Lung microvascular endothelial cell (primary cell): ENCODE data around the gene WIPI1. TPM values are rescaled to one million over a fixed set of nuclear protein-coding genes. Genes with fewer than 3 reads are reported as not detected.

Experiments used
- DNase-seq, 2 donors: peaks; one replicate each; pipeline versions ENCODE4 v3.0.0 to v3.0.0-alpha.2; 2010; ENCODE audit warnings: low read depth in 2 of 2
- total RNA-seq: library from RNA; depleted of rRNA; stranded (reverse); fragments of >200 nt; gene quantifications from 2 replicates; pipeline ENCODE4 v1.2.1, GENCODE V29; 2014

Gene WIPI1
- total RNA-seq, 1 donor from 2014 or later = 96.8 TPM

DNA sequence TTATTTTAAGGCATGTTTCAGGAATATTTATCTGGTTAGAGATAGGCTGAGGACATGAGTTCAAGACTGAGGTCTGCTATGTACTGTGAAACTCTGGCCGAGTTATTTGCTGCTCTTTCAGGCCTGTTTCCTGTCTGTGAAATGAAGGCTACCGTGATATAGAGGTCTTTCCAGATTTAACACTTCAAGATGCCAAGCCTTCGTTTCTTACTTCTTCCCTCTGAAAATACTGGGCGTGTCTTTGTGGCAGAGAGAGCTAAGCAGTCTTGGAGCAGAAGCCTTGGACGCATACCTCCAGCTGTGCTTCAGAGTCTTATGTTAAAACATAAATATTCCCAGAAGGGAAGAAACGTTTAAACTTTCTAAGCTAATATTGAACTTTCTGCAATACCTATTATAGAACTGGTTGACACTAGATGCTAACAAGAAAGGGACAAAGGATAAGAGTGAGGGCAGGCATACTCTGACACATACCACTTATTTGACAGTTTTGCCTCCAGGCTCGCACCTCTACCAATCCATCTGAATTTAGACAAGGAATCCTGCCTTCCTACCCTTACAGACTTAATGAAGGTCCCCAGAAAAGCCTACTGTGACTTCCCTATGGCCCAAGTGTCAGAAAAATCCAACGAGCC, 17.5 kb downstream of the WIPI1 start:
- DNase-seq = no peak

DNA sequence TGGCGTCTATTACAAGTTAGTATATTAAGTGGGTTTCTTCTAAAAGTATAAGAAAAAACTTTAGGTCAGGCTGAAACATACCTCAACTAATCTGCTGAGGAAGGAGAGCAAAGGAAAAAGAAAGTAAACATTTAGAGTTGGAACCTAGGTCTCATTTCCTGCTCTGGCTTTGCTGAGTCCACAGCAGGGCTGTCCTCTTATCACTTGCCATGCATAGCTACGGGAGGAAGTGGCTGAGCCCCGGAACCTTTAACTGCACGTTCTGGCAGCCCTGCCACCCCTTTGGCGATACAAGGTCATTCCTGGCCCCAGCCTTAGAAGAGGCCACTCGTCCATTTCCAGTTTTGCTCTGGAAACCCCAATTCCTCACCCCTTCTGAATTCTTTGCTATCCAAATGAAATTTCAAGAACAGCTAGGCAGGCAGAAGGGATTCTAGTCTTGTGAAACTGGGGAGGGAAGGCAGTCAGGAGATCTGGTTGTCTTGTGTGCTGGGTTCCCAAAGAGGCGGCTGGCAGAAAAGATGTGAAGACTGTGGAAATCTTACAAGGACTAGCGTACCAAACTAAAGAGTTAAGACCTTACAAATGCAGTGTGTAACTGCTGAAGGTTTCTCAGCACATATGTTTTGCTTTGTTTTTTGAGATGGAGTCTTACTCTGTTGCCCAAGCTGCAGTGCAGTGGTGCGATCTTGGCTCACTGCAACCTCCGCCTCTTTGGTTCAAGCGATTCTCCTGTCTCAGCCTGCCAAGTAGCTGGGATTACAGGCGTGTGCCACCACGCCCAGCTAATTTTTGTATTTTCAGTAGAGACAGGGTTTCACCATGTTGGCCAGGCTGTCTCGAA, 19.1 kb downstream of the WIPI1 start:
- peak; percentile 60 to 72 for DNase-seq

DNA sequence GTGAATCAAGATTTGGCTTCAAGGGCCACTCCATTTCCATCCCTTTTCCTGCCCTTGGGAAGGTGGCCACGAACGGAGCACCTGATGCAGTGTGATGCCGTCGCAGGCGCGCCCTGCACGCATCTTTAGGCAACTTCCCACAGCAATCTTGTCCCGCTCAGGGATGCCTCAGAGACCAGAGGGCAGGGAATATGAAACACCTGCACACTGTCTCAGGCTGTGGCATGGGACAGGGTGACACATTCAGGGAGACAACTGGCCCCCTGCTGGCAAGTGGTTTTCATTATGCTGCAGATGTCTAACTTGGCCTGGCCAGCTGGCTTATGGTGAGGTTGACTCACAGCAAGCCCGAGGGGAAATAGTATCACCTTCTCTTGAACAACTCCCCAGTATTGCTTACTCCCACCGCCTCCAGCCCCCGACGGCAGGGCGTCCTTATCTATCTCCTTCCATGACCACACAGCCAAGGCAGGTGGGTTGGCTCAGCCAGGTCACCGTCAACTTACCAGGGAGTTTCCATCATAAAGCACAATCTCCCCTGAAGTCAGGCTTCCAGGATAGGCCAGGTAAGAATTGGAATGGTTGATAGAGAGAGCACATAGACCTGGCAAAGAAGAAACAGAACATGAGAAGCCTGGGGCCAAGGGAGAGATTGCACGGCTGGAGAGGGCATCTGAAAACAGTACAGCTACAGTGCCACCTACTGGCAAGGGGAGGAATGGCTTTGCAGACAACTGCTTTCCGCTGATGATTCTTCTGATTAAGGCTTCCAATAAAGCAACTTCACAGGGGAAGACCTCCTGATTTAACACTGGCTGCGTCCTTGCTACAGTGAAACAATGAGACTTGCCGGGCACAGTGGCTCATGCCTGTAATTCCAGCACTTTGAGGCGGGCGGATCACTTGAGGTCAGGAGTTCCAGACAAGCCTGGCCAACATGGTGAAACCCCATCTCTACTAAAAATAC, 21.1 kb downstream of the WIPI1 start:
- DNase-seq = peak; percentile 85 to 86

DNA sequence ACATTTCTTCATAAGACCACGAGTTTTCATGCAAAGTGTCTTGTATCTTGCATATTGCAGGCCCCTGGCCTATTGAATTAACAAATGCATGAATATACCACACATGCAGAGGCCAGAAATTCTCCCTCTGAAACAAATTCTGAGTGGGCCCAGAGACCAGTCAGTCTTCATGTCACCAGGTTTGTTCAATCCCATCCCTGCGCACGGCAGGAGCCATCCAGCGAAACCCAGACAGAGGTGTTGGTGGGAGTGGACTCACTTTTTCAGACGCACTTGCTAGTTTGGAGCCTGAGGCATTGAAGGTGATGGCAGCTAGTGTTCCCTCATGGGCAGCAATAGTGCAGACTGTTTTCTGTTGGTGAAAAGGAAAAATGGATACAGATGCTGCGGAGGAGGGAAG, 21.9 kb downstream of the WIPI1 start:
- no peak for DNase-seq

DNA sequence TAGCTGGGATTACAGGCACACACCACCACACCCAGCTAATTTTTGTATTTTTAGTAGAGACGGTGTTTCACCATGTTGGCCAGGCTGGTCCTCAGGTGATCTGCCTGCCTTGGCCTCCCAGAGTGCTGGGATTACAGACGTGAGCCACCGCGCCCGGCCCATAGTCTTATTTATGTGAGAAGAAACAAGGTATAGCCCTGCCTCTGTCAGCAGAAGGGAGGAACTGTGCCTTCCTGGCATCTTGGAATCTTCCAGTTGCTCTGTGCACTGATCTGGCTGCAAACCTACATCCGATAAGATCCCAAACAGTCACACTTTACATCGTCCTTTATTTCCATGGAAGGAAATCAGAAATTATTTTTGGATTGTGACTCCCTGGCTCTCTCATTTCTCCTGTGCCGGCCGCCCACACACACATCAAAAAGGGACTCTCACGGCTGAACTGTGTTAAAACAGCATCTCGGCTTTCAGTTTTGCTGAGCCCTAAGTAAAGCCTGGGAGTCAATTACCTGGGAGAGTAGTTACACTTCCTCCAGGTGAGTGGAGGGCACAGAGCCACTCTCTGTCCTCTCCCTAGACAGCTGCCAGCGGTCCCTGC, 23.3 kb downstream of the WIPI1 start:
- DNase-seq = no peak

DNA sequence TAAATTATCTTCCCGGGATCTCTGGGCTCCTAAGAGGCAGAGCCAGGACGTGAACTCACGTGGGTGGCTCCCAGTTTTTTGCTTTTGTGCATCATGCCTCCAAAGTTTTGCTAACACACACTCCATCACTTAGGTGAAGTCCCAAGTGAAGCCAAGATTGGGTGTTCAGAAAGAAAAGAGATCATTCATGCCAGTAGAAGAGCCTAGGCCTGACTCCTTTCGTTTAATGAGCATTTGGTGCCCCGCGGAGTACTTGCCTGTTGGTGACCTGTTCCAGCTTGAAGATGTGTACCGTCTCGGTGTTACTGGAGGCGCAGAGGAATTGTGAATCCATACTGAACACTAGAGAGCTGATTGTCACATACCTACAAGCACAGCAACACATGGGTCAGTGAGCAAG, 24.1 kb downstream of the WIPI1 start:
- no peak for DNase-seq

DNA sequence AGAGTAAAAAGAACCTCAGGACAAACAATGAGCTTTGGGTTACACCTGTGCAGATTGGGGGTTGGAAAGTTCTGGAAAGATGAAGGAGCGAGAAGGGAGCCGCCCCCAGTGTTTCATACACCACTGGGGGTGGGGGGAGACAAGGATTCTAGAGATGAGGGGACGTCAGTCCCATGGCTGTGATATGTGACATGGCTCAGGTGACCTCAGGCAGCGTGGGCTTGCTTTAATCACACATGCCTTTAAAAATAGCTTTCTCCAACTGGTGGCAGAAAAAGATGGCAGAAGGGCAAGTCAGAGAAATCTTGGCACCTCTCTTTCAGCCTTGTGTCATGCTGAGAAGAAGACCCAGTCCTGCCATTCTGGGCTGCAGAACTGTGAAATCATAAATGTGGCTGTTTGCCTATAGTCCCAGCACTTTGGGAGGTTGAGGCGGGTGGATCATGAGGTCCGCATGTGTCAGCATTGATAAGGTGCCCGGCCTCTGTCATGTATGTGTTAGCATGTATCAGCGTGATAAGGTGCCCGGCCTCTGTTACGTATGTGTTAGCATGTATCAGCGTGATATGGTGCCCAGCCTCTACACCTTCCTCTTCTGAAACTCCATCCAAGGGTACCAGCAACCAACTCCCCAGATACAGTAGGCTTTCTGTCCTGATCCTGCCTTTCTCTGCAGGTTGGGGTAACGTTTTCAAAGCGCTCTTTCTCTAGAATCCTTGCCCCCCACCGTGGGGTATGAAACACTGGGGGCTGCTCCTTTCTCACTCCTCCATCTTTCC, 25.0 kb downstream of the WIPI1 start:
- no peak for DNase-seq

DNA sequence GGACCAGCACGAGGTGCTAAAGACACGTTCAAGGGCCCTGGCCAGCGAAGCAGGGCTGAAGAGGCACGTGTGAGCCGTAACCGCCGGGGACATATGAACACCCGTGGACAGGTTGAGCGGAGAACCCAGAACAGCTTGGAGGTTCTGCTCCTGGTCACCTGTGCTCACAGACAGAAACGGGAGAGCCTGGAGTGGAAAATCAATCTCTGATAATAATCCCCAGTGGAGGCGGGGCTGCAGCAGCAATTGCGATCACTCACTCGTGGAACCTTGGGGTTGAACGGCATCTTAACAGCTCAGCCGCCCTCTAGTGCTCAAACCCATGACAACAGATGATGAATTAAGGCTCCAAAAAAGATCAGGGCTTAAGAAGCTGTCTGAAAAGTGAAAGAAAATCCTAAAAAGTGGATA, 25.6 kb downstream of the WIPI1 start:
- peak; percentile 46 to 50 for DNase-seq

DNA sequence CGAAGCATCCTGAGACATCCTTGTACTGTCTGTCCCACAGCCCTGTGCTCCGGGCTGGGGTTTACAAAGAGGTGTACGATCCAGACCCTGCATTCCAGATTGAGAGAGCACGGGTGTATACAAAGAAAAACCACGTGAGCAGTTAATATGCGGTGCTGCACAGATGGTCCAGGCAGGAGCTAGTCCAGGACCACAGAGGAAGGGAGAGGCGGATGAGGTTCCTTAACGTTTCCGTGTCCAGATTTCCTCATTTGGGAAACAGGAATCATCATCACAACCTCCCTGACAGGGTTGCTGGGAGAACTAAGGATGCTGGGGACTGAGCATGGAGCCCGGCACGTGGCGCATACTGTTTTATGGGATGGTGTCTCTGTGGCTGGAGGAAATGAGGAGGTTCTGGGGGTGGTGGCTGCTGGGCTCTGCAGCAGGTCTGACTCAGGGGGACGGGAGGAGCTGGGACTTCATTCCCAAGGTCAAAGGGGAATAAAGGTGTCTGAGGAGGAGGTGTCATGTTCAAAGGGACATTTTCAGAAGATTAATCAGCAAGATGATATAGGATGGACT, 26.2 kb downstream of the WIPI1 start:
- DNase-seq = no peak

DNA sequence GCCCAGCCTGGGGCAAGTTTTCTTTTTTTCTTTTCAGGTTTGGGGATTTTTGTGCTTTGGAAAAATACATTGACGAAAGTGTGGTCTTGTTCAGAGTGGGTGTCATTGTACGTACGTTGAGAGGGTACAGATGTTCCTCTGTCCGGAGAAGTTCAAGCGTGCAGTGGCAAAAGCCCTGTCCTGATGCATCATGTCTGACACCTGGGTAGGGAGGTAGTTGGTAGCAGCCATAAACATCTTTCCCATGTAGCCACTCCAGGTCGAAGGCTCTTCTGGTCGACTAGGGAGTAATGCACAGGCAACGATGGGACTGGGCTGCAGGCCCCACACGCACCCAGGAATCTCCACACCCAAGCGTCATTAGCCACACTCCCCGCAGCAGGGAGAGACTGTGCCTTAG, 27.4 kb downstream of the WIPI1 start:
- no peak for DNase-seq

DNA sequence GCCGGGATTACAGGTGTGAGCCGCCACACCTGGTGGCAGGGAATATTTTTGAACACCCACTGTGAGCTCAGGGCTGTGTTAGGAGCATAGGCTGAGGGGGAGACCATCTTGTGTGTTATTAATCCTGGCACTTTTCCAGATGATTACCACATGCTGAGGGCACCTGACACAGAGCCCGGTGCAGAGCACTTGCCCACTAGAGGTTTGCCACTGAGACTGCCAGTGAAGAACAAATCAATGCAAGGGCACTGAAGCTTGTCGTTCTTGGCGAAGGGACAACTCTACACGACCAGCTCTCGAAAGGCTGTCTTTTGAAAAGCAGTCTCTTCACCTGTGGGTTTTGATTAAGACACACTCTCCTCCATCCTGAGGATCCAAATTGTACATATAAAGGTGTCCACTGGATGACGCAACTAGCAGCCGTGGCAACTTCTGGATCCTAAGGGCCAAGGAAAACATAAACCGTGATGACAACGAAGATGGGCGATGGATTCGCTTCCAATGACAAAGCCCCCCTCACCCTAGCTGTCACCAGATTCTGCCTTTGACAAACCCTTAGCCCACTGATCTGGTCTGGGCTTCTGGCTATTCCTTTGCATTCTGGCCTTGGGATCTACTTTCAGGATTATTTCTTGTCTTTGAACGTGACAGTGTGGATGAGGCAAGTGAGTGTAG, 28.7 kb downstream of the WIPI1 start:
- no peak for DNase-seq

DNA sequence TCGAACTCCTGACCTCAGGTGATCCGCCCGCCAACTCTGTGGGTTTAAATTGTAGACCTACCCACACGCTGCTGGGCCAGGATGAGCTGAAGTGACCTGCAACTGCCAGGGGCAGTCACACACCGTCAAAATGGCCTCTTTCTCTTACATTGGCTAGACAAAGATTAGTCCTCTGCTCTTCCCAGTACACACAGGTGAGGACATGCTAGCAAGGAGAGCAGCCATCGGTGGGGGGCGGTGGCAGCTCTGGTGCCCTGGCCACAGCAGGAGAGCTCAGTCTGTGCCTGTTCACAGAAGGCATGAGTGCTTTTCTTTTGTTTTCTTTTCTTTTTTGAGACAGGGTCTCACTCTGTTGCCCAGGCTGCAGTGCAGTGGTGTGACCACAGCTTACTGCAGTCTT, 29.7 kb downstream of the WIPI1 start:
- no peak for DNase-seq

DNA sequence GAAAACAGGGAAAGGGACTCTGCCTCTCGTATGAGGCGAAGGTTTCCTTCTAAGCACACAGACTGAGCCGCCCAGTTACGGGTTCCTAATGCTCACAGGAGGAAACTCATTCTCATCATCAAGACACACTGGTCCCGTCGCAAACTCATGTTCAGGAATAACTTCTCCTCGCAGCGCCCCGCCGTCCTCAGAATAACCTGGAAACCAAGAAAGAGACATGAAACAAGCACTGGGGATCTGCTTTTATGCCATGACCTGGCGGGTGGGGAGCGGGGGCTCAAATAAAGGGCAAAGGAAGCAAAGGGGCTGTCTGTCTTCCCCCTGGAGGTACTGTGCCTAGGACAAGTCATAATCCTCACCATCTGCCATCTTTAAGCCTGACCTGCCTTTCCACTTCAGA, 31.3 kb downstream of the WIPI1 start:
- no peak for DNase-seq

DNA sequence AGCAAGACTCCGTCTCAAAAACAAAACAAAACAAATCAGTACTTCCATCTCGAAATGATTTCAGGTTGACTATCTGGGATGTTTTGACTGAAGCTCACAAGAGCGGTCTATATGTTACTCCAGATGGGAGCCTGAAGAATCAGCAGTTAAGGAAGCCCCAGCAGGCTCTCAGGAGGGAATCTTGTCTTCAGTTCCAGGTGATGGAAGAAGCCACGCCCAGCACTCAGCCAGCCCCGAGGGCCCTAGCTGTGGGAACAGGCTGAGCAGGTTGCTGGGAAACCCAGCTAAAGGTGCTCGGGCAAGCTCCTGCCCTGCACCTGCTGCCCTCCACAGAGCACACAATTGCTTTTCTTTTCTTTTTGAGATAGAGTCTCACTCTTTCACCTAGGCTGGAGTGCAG, 32.4 kb downstream of the WIPI1 start:
- no peak for DNase-seq

DNA sequence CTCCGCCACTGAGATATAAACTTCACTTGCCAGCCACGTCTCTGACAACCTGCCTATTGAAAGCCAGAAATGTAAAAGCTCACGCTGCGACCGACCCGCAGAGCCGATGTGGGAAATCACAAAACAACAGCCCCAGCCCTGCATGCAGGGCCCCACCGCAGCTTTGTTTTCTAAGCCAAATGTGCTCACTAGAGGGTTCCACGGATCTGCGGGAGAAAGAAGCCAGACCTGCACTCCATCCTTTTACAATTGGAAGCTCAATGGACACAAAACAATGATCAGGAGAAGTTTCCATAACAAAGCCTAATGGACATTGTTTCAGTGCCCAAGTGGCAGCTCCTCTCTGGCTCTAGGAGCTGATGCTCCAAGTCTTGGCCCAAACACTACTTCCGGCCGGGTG, 33.1 kb downstream of the WIPI1 start:
- no peak for DNase-seq

DNA sequence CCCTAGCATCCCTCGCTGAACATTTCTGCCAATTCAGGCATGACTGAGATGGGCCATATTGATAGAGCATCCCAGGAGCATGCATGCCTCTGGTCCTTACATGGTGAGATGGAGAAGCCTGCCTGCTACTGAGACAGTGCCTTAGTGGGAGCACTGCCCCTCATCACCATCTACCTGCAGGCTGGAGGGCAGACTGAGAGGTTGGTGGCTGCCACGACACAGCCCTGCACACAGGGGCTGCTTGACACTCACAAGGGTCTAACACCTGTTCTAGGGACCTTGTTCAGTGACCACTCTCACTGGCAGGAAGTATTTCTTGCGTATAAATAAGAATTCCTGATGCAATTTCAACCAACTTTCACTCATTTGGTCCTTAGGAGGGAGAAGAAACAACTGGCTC, 34.0 kb downstream of the WIPI1 start:
- DNase-seq = no peak

DNA sequence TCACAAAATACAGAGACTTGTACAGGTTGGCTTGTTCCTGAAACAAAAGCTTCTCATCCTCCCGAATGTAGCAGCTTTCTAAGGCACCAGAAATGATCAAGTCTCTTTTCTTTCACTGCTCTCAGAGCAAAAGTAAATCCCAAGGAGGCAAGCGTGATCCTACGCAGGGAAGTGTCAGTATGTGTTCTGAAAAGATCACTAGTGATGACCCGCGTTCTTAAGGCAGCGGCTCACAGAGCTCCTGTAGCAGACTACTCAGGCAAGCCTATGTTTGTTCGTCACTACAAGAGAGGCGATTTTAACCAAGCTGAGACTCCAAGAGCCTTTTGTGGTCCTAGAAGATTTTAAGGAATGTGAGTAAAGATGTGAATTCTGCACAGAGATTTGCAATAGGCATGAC, 34.5 kb downstream of the WIPI1 start:
- no peak for DNase-seq

DNA sequence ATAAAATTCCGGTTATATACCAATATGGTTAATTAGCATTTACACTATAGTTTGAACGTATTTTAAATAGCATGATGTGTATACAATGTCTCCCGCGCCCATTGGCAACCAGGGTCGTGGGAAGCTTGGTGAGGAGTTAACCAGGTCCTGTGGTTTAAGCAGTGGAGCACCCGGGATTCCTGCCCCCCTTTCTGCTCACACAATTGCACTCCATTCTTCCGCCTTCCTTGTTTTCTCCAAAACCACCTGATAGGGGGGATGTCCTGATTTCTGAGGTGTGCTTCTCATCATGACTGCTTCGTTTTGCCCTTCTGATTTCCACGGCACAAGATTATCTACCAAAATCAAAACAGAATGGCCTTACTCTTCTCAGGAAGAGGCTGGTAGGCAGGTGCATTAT, 35.8 kb downstream of the WIPI1 start:
- DNase-seq = no peak

DNA sequence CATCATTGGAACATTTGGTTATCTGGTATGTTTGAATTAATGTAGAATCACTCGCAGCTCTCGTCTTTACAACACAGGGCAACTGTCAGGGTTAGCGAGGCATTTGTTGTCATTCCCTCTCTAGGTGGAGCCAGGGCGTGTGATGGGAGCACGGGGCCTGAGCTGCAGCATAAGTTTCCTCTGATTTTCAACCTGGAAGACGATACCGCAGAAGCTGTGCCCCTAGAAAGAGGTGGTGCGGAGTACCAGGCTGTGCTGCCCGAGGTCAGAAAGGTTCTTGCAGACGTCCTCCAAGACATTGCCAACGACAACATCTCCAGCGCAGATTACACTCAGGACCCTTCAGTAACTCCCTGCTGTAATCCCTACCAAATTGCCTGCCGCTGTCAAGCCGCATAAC, 37.2 kb downstream of the WIPI1 start:
- DNase-seq = no peak

DNA sequence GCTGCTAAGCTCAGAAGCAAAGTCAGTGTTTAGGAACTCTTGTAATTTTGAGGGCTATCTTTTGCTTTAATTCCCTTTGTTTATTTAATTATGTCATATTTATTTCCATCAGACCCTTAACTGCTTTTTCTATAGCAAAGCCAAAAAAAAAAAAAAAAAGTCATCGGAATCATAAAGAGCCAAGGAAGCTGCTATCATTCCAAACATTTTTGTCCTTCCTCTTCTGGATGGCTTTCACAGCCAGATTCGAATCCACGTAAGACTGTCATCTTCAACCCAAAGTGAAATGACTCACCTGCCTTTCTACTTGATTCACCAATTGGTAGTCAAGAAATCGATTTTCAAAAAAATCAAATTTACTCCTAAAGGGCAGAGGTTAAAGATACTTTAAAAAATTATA, 38.4 kb downstream of the WIPI1 start:
- DNase-seq = peak; percentile 22 to 55
